K562 (cell line): ENCODE measurements around the gene CISD3. TPM values are rescaled to one million over a fixed set of nuclear protein-coding genes. Genes with fewer than 3 reads are reported as not detected.

Experiments used
- ATAC-seq: fragments of 200-7000 bp; cut with Tn5 transposase; 3 replicates; pipeline ENCODE4 v1.9.1; 2020; ENCODE audit warnings: moderate library complexity
- BruUV-seq: library from RNA; stranded (reverse); fragments of 400-500 nt; replicated peaks from 2 replicates; lab custom pipeline; 2021; lab: Mats Ljungman, UMichigan
- CTCF ChIA-PET: fragments of 300-600 bp; formaldehyde crosslinking; extraction: SDS; loops from one replicate; lab custom pipeline; 2021; ENCODE audit warnings: low intra/inter-chr PET ratio; lab: Yijun Ruan, JAX
- POLR2A ChIA-PET: fragments of 300-600, 350-650 bp; sonication (Branson Sonifier 250); formaldehyde crosslinking; extraction: SDS; loops from one replicate; lab custom pipeline; 2021; ENCODE audit warnings: antibody characterized with exemption, inconsistent platforms; lab: Yijun Ruan, JAX
- DNase-seq, 4 experiments: peaks; one replicate each; pipeline versions ENCODE4 v3.0.0 to v3.0.0-alpha.2; 2011 to 2018; ENCODE audit warnings: low spot score in 3 of 4, mixed read lengths in 3 of 4; ENCODE audit errors: extremely low read depth in 1 of 4
- FAIRE-seq: peaks from 2 replicates; lab custom pipeline; 2011; peaks lifted over from hg19 to GRCh38; lab: Jason Lieb, UNC
- H2AFZ ChIP-seq: 2 replicates; pipeline ENCODE4 v1.6.0; 2011; ENCODE audit warnings: low read depth, low read length, control low read depth, inconsistent platforms
- H3K27ac ChIP-seq: fragments of 200-600 bp; 3 replicates; pipeline ENCODE4 v1.8.0; 2011; ENCODE audit warnings: low read depth, mild to moderate bottlenecking, control low read depth, inconsistent platforms, low read length, moderate library complexity, mixed read lengths; ENCODE audit errors: extremely low read depth
- H3K27me3 ChIP-seq, 2 experiments: fragments of 300-600 bp in 1 of 2; 2 replicates in 1 of 2; 3 replicates in 1 of 2; pipeline versions ENCODE4 v1.6.0 to v1.8.0; 2011; ENCODE audit warnings: inconsistent platforms in 2 of 2, low read length in 2 of 2, mild to moderate bottlenecking in 1 of 2, mixed read lengths in 1 of 2, moderate library complexity in 1 of 2; ENCODE audit not compliant: control insufficient read depth in 2 of 2, insufficient read depth in 2 of 2
- H3K36me3 ChIP-seq: fragments of 300-600 bp; 3 replicates; pipeline ENCODE4 v1.8.0; 2011; ENCODE audit warnings: mild to moderate bottlenecking, low read length, inconsistent platforms; ENCODE audit not compliant: control insufficient read depth, insufficient read depth
- H3K4me1 ChIP-seq, 2 experiments: fragments of 200-600 bp in 1 of 2; replicated peaks in 1 of 2; 2 replicates in 1 of 2; 3 replicates in 1 of 2; pipeline versions ENCODE4 v1.5.1 to v1.8.0; 2011; ENCODE audit warnings: inconsistent platforms in 2 of 2, low read length in 2 of 2, mild to moderate bottlenecking in 1 of 2, mixed read lengths in 1 of 2, moderate library complexity in 1 of 2; ENCODE audit not compliant: control insufficient read depth in 2 of 2, insufficient read depth in 2 of 2
- H3K4me2 ChIP-seq: 2 replicates; pipeline ENCODE4 v1.6.1; 2011; ENCODE audit warnings: low read length, control low read depth, inconsistent platforms, mixed read lengths; ENCODE audit not compliant: insufficient read depth
- H3K4me3 ChIP-seq: fragments of 200-600 bp; sonication (generic), shearing (Covaris generic); 2 replicates; pipeline ENCODE4 v1.5.1; 2016; ENCODE audit warnings: control low read depth, inconsistent platforms
- H3K79me2 ChIP-seq: fragments of 200-600 bp; 3 replicates; pipeline ENCODE4 v1.8.0; 2011; ENCODE audit warnings: low read length, inconsistent platforms; ENCODE audit not compliant: control insufficient read depth, insufficient read depth
- H3K9ac ChIP-seq, 2 experiments: 2 replicates each; pipeline versions ENCODE4 v1.6.0 to v1.6.1; 2011; ENCODE audit warnings: low read depth in 2 of 2, low read length in 2 of 2, control low read depth in 1 of 2, inconsistent platforms in 1 of 2, mild to moderate bottlenecking in 1 of 2, mixed read lengths in 1 of 2; ENCODE audit not compliant: insufficient read depth in 1 of 2
- H3K9me1 ChIP-seq: one replicate; pipeline ENCODE4 v1.6.0; 2011; ENCODE audit warnings: inconsistent platforms, mild to moderate bottlenecking, low read length, moderate library complexity; ENCODE audit not compliant: control insufficient read depth, insufficient read depth
- H3K9me3 ChIP-seq: replicated peaks from 2 replicates; pipeline ENCODE4 v1.5.1; 2011; ENCODE audit warnings: low read depth, low read length, inconsistent platforms; ENCODE audit not compliant: control insufficient read depth, insufficient read depth
- H4K20me1 ChIP-seq: replicated peaks from 2 replicates; pipeline ENCODE4 v1.6.1; 2011; ENCODE audit warnings: low read length, inconsistent platforms, mixed read lengths; ENCODE audit not compliant: control insufficient read depth, insufficient read depth
- ARID3A ChIP-seq: IDR thresholded peaks from 2 replicates; pipeline ENCODE4 v1.6.1; 2012; ENCODE audit warnings: low read depth, low read length, improper control_type of control experiment, borderline replicate concordance
- ATF2 ChIP-seq: sonication (generic); formaldehyde crosslinking; IDR thresholded peaks from 2 replicates; pipeline ENCODE4 v1.8.1; 2022; ENCODE audit warnings: missing genetic modification reagents
- BDP1 ChIP-seq: IDR thresholded peaks from 3 replicates; pipeline ENCODE4 v1.6.1; 2011; ENCODE audit not compliant: insufficient read length, insufficient read depth
- CBX2 ChIP-seq: fragments of 200-600 bp; sonication (generic); IDR thresholded peaks from one replicate; pipeline ENCODE4 v1.6.1; 2012; ENCODE audit warnings: mild to moderate bottlenecking, low read length, inconsistent platforms; ENCODE audit not compliant: insufficient read depth, poor library complexity, severe bottlenecking
- ELK1 ChIP-seq: sonication (generic); formaldehyde crosslinking; IDR thresholded peaks from 2 replicates; pipeline ENCODE4 v1.8.1; 2022; ENCODE audit warnings: missing genetic modification reagents
- FOXJ3 ChIP-seq: sonication (generic); formaldehyde crosslinking; IDR thresholded peaks from 2 replicates; pipeline ENCODE4 v1.4.0; 2020; ENCODE audit warnings: mild to moderate bottlenecking, missing genetic modification reagents
- HDGF ChIP-seq: fragments of 450-650 bp; IDR thresholded peaks from 2 replicates; pipeline ENCODE4 v1.6.1; 2016
- KLF6 ChIP-seq: fragments of 250-450 bp; sonication (Bioruptor Pico); IDR thresholded peaks from 2 replicates; pipeline ENCODE4 v1.4.0; 2020; ENCODE audit warnings: mild to moderate bottlenecking, moderate library complexity, borderline replicate concordance
- LARP7 ChIP-seq: fragments of 450-650 bp; IDR thresholded peaks from 2 replicates; pipeline ENCODE4 v1.6.1; 2016
- MEF2D ChIP-seq: conservative IDR thresholded peaks from 2 replicates; pipeline ENCODE4 v1.6.1; 2016; ENCODE audit warnings: low read depth, missing genetic modification characterization, missing compliant biosample characterization
- POLR2AphosphoS2 ChIP-seq: IDR thresholded peaks from 2 replicates; pipeline ENCODE4 v1.6.1; 2012; ENCODE audit warnings: low read length, improper control_type of control experiment
- POLR2H ChIP-seq: IDR thresholded peaks from 2 replicates; pipeline ENCODE4 v1.6.1; 2016; ENCODE audit warnings: missing genetic modification characterization, low read depth, mild to moderate bottlenecking, control low read depth, missing compliant biosample characterization, moderate library complexity
- SMAD4 ChIP-seq: fragments of 250-450 bp; sonication (Bioruptor Pico); conservative IDR thresholded peaks from 2 replicates; pipeline ENCODE4 v1.8.0; 2021; ENCODE audit warnings: inconsistent platforms, mild to moderate bottlenecking, moderate library complexity
- SNRNP70 ChIP-seq: fragments of 200-400 bp; formaldehyde crosslinking; optimal IDR thresholded peaks from 2 replicates; pipeline ENCODE3; 2017; ENCODE audit warnings: low read depth, low read length
- TCF7 ChIP-seq: sonication (generic); IDR thresholded peaks from 2 replicates; pipeline ENCODE4 v1.6.1; 2016; ENCODE audit warnings: antibody characterized with exemption, borderline replicate concordance
- XRCC5 ChIP-seq: fragments of 200-400 bp; formaldehyde crosslinking; IDR thresholded peaks from 2 replicates; pipeline ENCODE4 v1.6.1; 2017; ENCODE audit warnings: low read depth, mild to moderate bottlenecking, low read length
- ZNF263 ChIP-seq: sonication (generic); formaldehyde crosslinking; IDR thresholded peaks from 2 replicates; pipeline ENCODE4 v1.8.0; 2022; ENCODE audit warnings: mild to moderate bottlenecking, missing genetic modification reagents, borderline replicate concordance
- ZSCAN29 ChIP-seq: fragments of 450-650 bp; IDR thresholded peaks from 2 replicates; pipeline ENCODE4 v1.6.1; 2017
- WGBS: fragments of 100-300 bp; shearing (Covaris generic); methylation state at CpG from one replicate; pipeline ENCODE4 v1.1.6; 2016; ENCODE audit warnings: low coverage, mixed read lengths; ENCODE audit not compliant: insufficient coverage; ENCODE audit errors: missing lambda C conversion rate; 5-methylcytosine and 5-hydroxymethylcytosine counted together
- in situ Hi-C: fragments of 300-500 bp; cut with MboI; formaldehyde crosslinking; loops from 4 replicates; pipeline ENCODE4 v1.15.0; 2018; ENCODE audit warnings: inconsistent platforms, mixed read lengths
- intact Hi-C: fragments of 100-400 bp; cut with micrococcal nuclease; formaldehyde crosslinking; loops from 2 replicates; pipeline ENCODE4 v1.14.2; 2022
- polyA plus RNA-seq, 8 experiments: library from polyadenylated mRNA; depleted of rRNA in 4 of 8; stranded (reverse) in 5 of 8; unstranded in 3 of 8; fragments of >200 nt; fragmentation: Nextera tagmentation in 2 of 8; fragmentation: Illumina TruSeq in 1 of 8; extraction: Ambion mirVana in 2 of 8; extraction: Trizol in 1 of 8; gene quantifications; 2 replicates each; pipeline versions ENCODE4 v1.2.1 to v1.2.3, GENCODE V29; 2011 to 2014; ENCODE audit warnings: inconsistent platforms in 1 of 8, missing spikeins in 1 of 8
- total RNA-seq, 7 experiments: library from RNA; depleted of rRNA in 6 of 7; stranded (reverse); fragments of >200 nt in 6 of 7; fragmentation: Illumina TruSeq in 2 of 7; extraction: Trizol in 2 of 7; gene quantifications; 2 replicates each; pipeline versions ENCODE4 v1.2.1 to v1.2.3, GENCODE V29; 2011 to 2021; ENCODE audit warnings: low replicate concordance in 1 of 7

The CISD3 gene
- total and polyA plus RNA-seq, 9 of the 15 experiments (the other 6 are each of a cell fraction or from before 2014, with no cell fraction given): 5.0 to 60.7 (median 15.7) TPM

- Histone ChIP-seq H3K9me1 (no peaks in the 10 kb centered on the region), H4K20me1 (no peaks in the 10 kb centered on the region; the same call in 1 of the 2 replicates), H3K9me3 (no peaks in the 10 kb centered on the region), H2AFZ (peak overlapping the region; percentile 89), H3K79me2 (peaks cover 73% of the 10 kb centered on the region), H3K4me3 (peak overlapping the region; percentile 74), H3K9ac (peak overlapping the region; percentile 89 to 90), H3K27ac (peak overlapping the region; percentile 87), H3K36me3 (peaks cover 30% of the 10 kb centered on the region), H3K27me3 (no peaks in the 10 kb centered on the region), H3K4me2 (peak overlapping the region; percentile 86), H3K4me1 (peaks cover 10 to 47% of the 10 kb centered on the region in 2 experiments)
- in situ Hi-C loops (no loop called here), intact Hi-C loops (loop anchor here (2.0 to 10.0 kb wide), 5 partner anchors 50 to 403 kb away; partner anchors contain the start of genes PLXDC1 and RPL23)
- FAIRE-seq (no peak), DNase-seq (peak; percentile 54 to 87 (median 62)), ATAC-seq (peak; percentile 6)
- 0% methylated on average over 38 of the region's 44 CpGs for whole genome bisulfite sequencing
- ChIA-PET POLR2A (interaction anchor here (0.6 to 2.3 kb wide), 16 partner anchors 10 to 262 kb away, joined by 3 to 9 read pairs (median 4); partner anchors contain the start of genes LASP1 and PIP4K2B), CTCF (interaction anchor here (0.5 to 0.6 kb wide), 2 partner anchors 239 to 242 kb away, joined by 3 read pairs; no protein-coding TSS in a partner anchor)
- TSS peak; percentile 67 for BruUV-seq
- TF ChIP-seq KLF6 (CRISPR knock-in tag): no peak
- no peak for TF ChIP-seq ZSCAN29
- no peak for TF ChIP-seq CBX2
- peak; percentile 55 for TF ChIP-seq SMAD4 (CRISPR knock-in tag)
- TF ChIP-seq ARID3A: 0 out of 2 replicates have a peak, but pooled peaks have one; percentile 12
- TF ChIP-seq ZNF263: no peak
- TF ChIP-seq LARP7: 0 out of 2 replicates have a peak, but pooled peaks have one; percentile 11
- no peak for TF ChIP-seq FOXJ3 (CRISPR knock-in tag)
- peak; percentile 82 for TF ChIP-seq BDP1
- peak; percentile 99 for TF ChIP-seq POLR2H (tag)
- TF ChIP-seq ELK1 (CRISPR knock-in tag): no peak
- TF ChIP-seq POLR2AphosphoS2: 0 out of 2 replicates have a peak, but pooled peaks have one; percentile 30
- TF ChIP-seq XRCC5: peak; percentile 67; the same call in 1 of the 2 replicates
- no peak for TF ChIP-seq HDGF
- TF ChIP-seq MEF2D (tag): no peak
- TF ChIP-seq SNRNP70: no peak
- TF ChIP-seq TCF7: no peak
- TF ChIP-seq ATF2 (CRISPR knock-in tag): no peak
Measured at GRCh38 chr17:38751808-38752307, 21.7 kb downstream of the CISD3 start.
